Lower lobe of right lung (tissue), 2 donors: ENCODE results near the gene ARHGAP1. TPM values are rescaled to one million over a fixed set of nuclear protein-coding genes. Genes with fewer than 3 reads are reported as not detected.

Experiments
- ATAC-seq, 2 donors: fragments of 200-7000 bp; cut with Tn5 transposase; one replicate each; pipeline ENCODE4 v1.9.1; 2020 to 2022; ENCODE audit warnings: mild to moderate bottlenecking in 2 of 2, moderate library complexity in 2 of 2
- DNase-seq: peaks from one replicate; pipeline ENCODE4 v3.0.0-alpha.2; 2020
- H3K27ac ChIP-seq: fragments of 200-600 bp; one replicate; pipeline ENCODE4 v1.8.0; 2022
- H3K27me3 ChIP-seq: fragments of 200-600 bp; one replicate; pipeline ENCODE4 v1.8.0; 2022; ENCODE audit warnings: low read depth
- H3K36me3 ChIP-seq: fragments of 200-600 bp; one replicate; pipeline ENCODE4 v1.8.0; 2022; ENCODE audit warnings: mild to moderate bottlenecking
- H3K4me1 ChIP-seq: fragments of 200-600 bp; one replicate; pipeline ENCODE4 v1.8.0; 2022
- H3K4me3 ChIP-seq: fragments of 200-600 bp; one replicate; pipeline ENCODE4 v1.8.0; 2022; ENCODE audit warnings: mild to moderate bottlenecking
- H3K9me3 ChIP-seq: fragments of 200-600 bp; one replicate; pipeline ENCODE4 v1.8.0; 2022
- intact Hi-C: fragments of 100-400 bp; cut with DNase I; formaldehyde crosslinking; loops from one replicate; pipeline ENCODE4 v1.11.0; 2022
- total RNA-seq: library from RNA; stranded (reverse); fragmentation: NEBNext Ultra II Directional; extraction: Animal tissue kit (Norgen Biotek cat#: 25700); gene quantifications from one replicate; pipeline ENCODE4 v1.2.1, GENCODE V29; 2021
- TF ChIP-seq, protein P1 (sequence below): fragments of 200-600 bp; IDR thresholded peaks from one replicate; pipeline ENCODE4 v1.8.0; 2022; ENCODE audit warnings: antibody characterized with exemption, mild to moderate bottlenecking
- donor health status: DM: no; HTN: yes; CAD: no; lungs with severe emphysema.

ARHGAP1 gene
- total RNA-seq, 1 donor from 2014 or later = 67.4 TPM

GRCh38 chr11:46677169-46677568 lies 23.2 kb downstream of the ARHGAP1 start:
- intact Hi-C loops = no loop called here
- ATAC-seq (no peak), DNase-seq (no peak)
- Histone ChIP-seq H3K27ac (no peak overlapping the region), H3K4me3 (no peak overlapping the region), H3K4me1 (peaks cover 39% of the 10 kb centered on the region), H3K27me3 (no peaks in the 10 kb centered on the region), H3K9me3 (no peaks in the 10 kb centered on the region), H3K36me3 (peaks cover 76% of the 10 kb centered on the region)
- TF ChIP-seq, protein P1, sequence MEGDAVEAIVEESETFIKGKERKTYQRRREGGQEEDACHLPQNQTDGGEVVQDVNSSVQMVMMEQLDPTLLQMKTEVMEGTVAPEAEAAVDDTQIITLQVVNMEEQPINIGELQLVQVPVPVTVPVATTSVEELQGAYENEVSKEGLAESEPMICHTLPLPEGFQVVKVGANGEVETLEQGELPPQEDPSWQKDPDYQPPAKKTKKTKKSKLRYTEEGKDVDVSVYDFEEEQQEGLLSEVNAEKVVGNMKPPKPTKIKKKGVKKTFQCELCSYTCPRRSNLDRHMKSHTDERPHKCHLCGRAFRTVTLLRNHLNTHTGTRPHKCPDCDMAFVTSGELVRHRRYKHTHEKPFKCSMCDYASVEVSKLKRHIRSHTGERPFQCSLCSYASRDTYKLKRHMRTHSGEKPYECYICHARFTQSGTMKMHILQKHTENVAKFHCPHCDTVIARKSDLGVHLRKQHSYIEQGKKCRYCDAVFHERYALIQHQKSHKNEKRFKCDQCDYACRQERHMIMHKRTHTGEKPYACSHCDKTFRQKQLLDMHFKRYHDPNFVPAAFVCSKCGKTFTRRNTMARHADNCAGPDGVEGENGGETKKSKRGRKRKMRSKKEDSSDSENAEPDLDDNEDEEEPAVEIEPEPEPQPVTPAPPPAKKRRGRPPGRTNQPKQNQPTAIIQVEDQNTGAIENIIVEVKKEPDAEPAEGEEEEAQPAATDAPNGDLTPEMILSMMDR = no peak

DNA sequence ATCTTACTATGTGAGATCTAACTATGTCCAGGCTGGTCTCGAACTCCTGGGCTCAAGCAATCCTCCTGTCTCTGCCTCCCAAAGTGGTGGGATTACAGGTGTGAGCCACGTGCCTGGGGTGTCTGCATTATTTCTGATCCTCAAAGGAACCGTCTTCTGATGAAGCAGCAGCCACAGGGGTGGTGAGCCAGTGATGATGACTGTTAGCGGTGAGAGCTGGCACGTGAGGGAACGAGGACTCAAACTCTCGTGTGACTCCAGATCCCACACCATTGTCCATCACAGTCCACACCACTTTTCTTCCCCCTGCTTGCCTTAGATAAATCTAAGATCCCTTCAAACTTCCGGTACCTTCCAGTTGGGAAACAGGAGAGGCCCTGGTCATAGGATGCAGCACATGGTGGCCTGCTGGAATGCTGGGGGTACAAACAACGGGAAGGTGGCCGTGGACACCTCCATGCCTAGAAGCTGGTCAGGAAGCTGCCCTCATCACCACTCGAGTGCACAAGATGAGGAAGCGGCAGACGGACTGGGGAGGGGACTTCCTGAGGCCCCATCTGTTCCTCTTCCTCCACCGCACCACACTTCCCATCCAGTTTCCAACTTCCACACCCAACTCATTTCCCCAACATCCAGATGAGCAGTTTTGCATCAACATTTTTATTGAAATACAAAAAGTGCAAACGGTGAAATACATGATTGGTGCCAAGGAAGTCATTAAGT lies 23.8 kb downstream of the ARHGAP1 start:
- peaks cover 76% of the 10 kb centered on the region for H3K36me3 ChIP-seq
- TF ChIP-seq, protein P1 = no peak
- H3K9me3 ChIP-seq = no peaks in the 10 kb centered on the region
- H3K27me3 ChIP-seq = no peaks in the 10 kb centered on the region
- no peak overlapping the region for H3K4me3 ChIP-seq
- DNase-seq = no peak
- intact Hi-C loops = no loop called here
- peak in 1 of 2 donors; percentile 22 for ATAC-seq
- peak overlapping the region; percentile 56 for H3K27ac ChIP-seq
- peaks cover 45% of the 10 kb centered on the region for H3K4me1 ChIP-seq

DNA sequence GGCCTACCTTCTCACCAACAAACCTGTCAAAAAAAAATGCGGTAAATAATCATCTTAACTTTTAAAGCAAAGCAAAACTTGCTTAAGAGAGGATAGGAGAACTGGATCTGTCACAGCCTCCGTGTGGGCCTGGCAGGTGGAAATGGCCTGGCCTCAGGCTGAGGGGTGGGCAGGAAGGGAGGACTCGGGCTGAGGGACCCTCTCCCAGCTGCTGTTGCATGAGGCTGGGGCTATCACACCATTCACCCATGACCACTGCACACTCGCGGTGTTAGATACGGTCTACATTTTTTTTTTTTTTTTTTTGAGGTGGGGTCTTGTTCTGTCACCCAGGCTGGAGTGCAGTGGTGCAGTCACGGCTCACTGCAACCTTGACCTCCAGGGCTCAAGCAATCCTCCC lies 24.5 kb downstream of the ARHGAP1 start:
- Histone ChIP-seq H3K27me3 (no peaks in the 10 kb centered on the region), H3K4me3 (no peak overlapping the region), H3K9me3 (no peaks in the 10 kb centered on the region), H3K27ac (peak overlapping the region; percentile 79), H3K36me3 (peaks cover 76% of the 10 kb centered on the region), H3K4me1 (peaks cover 46% of the 10 kb centered on the region)
- TF ChIP-seq, protein P1 = no peak
- intact Hi-C loops = no loop called here
- ATAC-seq = no peak
- DNase-seq = no peak

DNA sequence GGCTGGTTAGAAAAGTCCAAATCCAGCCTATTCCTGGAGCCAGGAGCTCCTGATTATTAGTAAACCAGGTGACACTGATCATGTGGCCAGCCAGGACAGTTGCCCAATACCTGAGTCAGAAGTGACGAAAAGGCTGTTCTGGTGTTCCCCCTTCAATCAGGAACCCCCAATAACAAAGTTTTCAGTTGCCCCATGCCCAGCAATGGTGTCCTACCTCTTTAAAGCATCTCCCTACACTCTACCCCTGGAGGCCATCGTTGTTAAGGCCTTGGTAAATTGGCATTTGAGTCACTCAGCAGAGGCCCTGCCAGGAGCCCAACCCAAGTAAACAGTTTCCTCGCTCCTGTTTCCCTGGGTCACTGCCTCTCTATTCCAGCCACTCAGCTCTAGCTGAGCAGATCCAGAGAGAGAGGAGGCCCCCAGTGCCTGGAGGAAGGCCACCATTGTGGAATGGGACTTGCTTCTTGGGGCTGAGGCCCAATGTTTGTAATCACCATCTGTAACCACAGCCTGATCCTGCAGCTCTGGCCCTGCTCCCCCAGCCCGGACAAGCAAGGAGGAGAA lies 25.0 kb downstream of the ARHGAP1 start:
- peak overlapping the region; percentile 79 for H3K27ac ChIP-seq
- no peak overlapping the region for H3K4me3 ChIP-seq

DNA sequence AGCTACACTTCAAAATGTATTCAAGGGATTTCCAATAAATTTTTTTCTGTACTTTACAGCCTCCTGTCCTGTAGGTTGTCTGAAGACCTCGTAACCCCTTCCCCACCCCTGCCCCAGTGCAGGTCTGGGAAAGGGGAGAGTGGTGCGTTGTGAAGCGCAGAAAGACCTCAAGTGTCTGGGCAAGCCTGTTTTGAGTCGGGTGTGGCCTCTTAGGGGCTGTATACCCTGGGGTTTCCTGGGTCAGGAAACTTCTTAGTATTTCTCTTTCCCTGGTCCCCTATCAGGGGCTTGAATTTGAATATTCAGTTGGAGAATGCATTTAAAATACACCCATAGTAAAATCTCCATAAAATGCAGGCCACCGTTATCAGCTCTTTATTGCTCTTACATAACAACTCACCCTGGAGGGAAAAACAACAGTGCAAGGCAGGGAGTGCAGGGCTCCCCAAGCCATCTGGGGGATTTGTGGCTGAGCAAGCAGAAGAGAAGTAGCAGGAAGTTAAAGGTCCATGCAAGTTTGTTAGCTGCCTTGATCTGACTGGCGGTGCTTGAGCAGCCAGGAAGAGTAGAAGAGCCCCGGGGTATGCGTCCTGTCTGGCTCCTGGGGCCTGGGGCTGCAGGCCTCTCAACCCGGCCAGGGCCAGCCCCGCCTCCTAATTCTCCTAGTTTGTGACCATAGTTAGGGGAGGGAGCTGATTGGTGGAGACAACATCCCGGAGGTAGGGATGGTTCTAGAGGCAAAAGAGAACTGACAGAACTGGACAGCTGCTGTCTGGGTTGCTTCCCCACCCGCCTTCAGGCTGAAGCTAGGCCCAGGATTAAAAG lies 25.7 kb downstream of the ARHGAP1 start:
- intact Hi-C loops = no loop called here
- peak overlapping the region; percentile 79 for H3K27ac ChIP-seq
- DNase-seq (no peak), ATAC-seq (peak; percentile 22 to 38)
- H3K9me3 ChIP-seq = no peaks in the 10 kb centered on the region
- no peak overlapping the region for H3K4me3 ChIP-seq
- TF ChIP-seq, protein P1 = no peak
- H3K27me3 ChIP-seq = no peaks in the 10 kb centered on the region
- peaks cover 53% of the 10 kb centered on the region for H3K4me1 ChIP-seq
- H3K36me3 ChIP-seq = peaks cover 76% of the 10 kb centered on the region

More for the DNA sequence above, 25.0 kb downstream of the ARHGAP1 start:
- H3K36me3 ChIP-seq = peaks cover 76% of the 10 kb centered on the region
- peaks cover 51% of the 10 kb centered on the region for H3K4me1 ChIP-seq
- TF ChIP-seq, protein P1 = no peak
- H3K9me3 ChIP-seq = no peaks in the 10 kb centered on the region
- intact Hi-C loops = no loop called here
- ATAC-seq (peak; percentile 69 to 72), DNase-seq (no peak)
- H3K27me3 ChIP-seq = no peaks in the 10 kb centered on the region
